Left hindlimb (tissue), 1 donor: ENCODE measurements around the gene IGF1R.

Experiments
- DNase-seq: peaks from one replicate; pipeline ENCODE4 v3.0.0-alpha.2; 2018

The IGF1R gene

DNA sequence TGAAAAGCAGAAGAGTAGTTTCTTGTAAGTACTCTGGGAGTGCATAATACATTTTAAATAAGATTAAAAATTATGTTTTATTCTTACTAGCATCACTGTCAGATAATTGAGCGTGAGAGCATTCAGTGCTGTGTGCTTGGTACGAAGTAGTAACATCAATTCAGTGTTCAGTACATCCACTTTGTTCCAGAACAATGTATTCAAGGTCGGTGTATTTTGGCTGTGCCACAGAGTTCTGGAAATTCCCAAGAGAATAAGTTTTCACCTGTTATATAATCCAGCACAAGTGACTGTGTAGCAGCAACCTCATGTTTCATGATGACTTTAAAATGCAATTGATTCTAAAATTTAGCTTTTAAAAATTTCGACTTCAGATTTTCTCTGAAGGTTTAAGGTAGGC lies 130.6 kb downstream of the IGF1R start:
- DNase-seq, result no peak

DNA sequence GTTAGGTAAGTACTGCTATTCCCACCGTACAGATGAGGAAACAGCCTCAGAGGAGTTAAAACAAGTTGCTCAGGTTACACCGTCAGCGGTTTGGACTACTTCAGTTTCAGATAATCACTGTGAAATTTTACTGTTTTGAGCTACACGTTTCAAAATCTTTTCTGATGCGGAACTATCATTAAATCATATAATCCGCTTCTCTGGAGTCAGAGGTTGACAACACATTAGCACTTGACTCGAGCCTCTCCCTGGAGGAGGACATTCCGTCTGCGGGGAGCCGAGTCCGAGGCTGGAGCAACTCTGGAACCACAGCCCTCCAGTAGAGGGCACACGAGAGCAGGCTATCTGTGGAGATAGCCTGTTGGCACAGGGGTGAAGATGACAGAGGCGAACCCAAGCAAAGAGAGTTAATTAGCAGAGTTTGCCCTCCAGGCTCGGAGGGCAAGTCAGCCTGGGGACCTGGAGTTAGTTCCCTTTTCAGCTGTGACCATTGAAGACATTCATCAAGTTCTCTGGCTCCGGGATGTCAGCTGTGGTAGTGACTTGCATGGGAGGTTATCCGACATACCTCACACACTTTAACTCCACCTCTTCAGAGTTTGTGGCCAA lies 131.2 kb downstream of the IGF1R start:
- peak; percentile 82 for DNase-seq

DNA sequence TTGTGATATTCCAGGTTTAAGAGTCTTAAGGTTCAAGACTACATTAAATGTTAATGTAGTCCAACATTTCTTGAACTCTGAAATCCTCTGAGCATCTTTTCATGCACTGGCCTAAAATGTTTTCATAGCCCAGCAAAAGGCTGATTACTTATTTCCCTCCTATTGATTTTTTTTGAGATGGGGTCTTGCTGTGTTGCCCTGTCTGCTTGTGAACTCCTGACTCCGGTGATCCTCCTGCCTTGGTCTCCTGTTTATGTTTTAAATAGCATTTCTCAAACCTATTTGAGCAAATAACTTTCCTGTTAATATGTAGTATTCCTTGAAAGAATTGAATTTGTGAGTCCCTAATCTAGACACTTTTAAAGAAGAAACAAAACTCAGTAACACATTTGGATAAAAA lies 133.5 kb downstream of the IGF1R start:
- DNase-seq, result no peak

DNA sequence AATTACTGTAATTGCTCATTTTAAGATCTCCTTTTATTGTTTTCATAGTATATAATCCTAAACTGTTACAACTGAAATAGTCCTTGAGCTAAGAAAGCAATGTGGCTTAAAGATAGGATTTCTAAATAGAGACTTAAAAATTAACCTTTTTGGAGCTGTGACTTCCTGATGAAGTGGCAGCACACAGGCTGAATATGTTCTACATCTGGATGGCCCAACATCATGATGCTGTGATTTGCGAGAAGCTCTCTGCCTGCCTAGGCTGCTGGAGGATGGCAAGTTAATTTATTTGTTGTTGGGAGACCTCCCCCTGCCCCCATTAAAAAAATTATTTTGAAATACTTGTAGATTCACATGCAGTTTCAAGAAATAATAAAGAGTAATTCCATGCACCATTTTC lies 134.5 kb downstream of the IGF1R start:
- no peak for DNase-seq

DNA sequence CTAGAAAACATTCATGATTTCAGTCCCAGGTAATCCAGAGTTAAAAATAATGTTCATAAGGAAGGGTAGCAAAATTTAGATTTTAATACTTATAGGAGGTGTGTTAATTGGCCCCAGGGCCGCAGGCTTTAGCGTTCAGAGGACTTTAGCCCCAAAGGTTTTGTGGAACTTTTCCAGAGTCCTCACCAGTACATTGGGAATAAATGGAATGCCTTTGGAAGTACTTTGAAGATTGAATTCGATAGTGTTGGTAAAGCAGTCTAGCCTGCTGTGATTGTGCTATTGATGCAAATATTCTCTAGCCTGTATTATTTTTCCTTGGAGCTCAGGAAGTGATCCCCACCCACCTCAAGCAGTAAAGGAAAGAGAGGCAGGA lies 137.1 kb downstream of the IGF1R start:
- DNase-seq, result no peak

DNA sequence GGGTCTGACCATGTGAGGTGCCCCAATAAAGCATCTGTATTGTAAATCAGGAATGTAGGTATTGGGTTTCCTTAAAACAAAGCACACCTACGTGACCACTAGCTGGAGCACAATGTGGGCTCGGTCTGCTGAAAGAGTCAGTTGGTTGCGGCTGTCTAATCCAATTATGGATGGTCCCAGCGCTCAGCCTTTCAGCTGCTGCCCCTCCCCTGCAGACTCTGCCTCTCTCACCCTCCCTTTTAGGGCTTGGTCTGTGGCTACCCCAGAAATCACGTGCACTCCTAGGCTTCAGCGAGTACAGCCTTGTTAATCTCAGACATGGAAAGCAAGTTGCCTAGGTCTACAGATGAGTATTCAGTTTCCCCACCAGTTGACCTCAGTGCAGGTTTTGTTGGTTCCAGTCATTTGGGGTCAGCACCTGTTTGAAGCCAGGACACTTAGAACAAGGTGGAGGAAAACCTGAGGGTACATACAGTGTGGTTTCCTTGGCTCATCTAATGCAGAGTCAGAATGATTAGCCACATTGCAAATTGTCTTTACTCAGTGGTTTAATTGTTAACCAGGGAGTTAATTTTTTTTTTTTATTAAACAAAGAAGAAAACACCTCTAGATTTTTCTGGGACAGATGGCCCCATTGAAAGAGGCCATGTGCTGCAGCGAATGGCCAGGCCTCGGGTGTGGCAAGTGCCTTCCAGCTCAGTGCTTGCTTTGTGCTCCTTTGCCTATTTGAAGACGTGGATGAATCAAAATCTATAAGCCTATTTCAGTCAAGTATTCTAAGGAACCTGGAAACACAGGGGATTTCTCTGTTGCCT lies 137.7 kb downstream of the IGF1R start:
- no peak for DNase-seq

DNA sequence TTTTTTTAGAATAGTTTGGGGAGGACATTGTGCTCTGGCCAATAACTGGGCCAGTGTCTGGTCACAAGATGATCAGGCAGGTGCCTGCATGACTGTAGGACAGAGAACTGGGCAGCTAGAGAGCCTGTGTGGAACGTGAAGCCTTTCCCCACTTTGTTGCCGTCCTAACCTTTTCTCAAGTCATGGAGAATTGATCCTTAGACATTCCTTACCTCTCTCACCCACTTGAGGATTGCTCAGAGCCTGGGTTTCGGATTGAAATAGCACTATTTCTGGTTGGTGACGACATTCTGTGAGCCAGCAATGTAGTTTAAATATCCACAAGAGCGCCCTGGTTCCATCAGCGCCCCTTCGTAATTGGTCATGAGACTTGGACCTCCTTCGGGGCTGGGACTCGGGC lies 138.4 kb downstream of the IGF1R start:
- no peak for DNase-seq

DNA sequence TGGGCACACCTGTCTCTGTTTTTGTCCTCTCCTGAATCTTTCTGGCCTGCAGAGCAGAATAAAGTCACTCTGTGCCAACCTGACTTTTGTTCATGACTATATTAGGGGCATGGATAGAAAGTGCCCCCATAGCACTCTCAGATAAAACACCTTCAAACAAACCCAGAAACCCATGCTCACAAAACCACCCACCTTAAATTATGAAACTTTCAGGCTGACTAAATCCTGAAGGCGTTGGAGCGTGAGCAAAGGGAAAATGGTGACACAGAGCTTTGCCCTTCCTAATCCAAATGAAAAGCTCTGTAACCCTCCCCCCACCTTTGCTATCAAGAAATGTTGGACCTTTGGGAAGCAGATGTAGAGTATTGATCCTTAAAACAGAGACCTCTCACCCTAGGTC lies 138.9 kb downstream of the IGF1R start:
- DNase-seq, result no peak

DNA sequence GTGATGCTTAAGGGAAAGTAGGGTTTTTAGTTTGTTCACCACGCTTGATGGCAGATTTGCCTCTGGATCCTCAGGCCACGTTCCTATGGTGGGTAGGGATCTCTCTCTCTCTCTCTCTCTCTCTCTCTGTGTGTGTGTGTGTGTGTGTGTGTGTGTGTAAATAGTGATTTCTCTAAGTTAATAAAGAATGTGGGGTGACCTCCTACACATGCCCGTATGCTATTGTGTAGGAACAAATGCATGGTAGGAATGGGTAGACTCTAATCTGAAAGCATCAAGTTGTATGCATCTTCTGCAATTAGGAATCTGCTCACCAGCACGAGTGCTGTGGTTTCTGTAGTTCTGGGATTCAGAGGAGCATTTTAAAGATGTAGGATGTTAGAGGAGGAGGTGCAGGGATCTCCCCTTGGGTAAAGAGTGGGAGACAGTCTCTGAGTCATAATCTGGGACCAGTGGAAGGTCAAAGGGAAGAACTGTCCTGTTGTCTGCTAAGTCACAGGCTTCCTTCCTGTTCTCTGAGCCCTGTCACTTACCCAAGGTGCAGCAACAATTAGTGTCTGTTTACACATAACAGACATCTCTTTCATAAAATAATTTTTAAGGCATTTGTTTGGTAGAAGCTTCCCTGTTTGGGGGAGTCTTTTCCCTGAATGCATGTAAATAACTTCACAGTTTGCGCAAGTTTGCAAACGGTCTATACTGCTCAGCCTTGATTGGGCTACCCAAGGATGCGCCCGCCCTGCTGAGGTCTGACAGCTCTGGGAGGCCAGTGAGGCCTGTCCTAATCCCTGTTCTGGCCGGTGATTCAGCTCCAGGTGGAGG lies 139.8 kb downstream of the IGF1R start:
- no peak for DNase-seq

DNA sequence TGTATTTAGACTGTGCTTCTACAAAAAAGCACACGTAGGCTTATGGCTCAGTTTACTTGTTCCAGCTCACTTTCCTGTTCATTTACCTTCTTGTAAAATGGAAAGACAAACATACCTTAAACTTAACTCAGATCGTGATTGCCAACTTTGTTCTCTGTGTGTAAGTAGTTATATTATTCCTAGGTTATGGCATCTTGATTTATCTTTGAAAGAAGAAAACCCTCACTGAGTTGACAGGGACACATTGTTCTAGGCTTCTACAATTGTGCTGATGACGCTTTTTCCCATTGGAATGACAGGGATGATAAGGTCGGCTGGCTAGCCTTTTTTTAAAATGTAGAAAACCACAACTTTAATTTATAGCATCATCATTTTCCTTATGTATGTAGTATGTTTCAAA lies 140.7 kb downstream of the IGF1R start:
- DNase-seq, result no peak

DNA sequence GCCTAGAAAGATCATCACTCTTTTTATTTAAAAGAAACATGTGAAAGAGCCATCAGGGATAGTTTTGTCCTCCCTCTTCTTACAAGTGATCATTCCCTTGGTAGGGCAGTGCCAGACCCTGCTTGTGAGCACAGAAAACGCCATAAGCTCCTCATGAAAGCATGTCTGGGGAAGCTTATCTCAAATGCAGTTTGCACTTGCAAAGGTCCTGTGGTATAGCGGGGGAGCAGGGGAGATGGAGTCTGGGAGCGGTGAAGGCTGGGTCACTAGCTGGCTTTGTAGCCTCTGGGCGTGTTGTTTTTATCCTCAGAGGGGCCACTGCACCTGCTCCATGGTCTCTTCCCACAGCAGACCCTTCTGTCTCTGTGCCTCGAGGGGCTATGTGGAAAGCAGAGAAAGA lies 141.9 kb downstream of the IGF1R start:
- DNase-seq, result no peak

DNA sequence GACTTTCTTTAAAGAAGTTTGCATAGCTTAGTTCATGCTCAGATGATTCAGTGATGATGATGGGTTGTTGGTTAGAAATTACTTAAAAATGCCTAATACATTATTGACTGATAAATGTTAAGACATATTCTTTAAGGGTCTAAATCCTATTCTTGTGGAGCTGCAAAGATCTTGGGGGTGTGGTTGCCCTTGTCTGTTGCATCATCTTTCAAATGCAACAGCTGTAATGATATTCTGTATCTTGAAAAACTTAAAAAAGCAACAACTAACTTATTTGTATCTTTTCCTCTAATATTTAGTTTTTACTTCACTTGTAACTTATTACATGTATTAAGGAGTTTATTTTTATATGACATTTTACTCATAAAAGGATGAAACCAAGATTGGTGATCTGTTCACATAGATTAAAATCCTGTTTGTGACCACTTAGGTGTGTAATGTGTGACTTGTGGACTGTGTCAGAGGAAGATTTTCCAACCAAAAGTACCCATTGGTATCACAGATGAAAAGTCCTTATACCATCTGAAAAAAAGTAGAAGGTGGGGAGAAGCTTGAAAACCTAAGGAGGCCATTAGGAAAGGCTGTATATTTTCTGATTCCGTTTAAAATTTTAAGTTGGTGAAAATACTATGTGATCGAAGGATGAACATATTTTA lies 142.8 kb downstream of the IGF1R start:
- DNase-seq, result no peak

DNA sequence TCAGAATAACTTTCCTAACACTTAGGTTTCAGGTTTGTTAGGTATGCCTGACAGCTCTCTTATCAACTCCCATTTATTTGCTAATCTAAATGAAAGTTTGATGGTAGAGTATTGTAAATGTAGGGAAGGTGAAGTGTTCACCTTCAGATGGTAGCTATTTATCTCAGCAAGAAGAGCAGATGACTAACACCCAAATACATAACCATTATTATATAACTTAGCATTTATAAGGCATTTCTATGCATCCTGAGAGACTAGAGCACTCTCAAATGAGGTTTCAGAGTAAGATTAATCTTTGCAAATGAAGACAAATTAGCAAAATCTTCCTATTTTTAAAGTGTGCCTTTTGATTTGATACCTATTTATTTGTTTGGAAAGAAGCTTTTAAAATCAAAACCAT lies 143.8 kb downstream of the IGF1R start:
- DNase-seq, result no peak

DNA sequence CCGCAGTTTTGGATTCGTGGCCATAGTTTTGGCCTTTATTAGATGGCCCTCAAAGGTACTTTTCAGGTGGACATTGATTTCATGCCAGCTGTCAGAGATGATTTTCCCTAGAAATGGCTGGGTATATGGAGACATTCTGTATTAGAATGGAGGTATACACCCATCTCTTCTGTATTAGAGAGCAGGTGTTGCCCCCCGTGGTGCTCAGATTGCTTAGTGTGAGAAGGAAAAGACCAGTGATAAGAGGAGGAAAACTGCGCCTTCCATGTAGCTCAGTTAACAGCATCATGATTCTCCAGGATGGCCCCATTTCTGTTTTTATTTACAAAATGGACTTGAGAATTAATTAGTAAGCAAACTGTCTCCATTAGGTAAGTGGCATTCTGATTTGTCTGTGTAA lies 145.9 kb downstream of the IGF1R start:
- DNase-seq, result no peak

DNA sequence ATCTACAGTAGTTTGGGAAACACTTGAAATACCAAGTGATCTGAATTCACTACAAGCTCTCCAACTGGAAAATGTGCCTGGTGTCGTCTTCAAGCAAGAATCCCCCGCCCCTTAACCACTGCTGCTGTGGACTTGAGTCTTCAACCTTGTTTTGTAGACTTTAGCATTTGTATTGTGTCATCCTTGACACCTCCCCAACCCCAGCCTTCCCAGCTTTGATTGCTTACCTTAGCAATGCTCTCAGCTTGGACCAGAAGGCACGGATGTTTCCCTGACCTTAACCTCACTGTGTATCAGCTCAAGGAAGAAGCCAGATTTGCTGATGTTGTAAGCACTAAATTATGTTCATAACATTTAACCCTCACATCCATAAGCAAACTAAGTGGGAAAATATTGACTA lies 146.4 kb downstream of the IGF1R start:
- DNase-seq, result no peak

DNA sequence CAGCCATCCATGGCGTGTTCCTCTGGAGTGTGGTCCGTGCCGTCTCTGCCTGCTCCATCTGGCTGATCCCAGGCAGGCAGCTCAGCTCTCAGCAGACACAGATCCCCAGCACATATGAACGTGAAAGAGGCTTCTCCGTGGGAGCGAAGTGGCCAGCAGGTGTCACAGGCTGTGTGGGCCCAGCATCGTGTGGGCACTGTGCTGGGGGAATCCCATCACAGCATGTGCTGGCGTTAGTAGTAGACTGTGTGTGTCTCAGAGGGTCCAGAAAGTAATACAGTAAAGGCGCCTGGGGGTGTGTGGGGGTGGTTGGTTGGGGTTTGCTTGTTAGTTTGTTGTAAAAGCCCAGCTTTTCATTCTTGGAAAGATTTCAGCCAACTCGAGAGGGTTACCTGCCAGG lies 147.6 kb downstream of the IGF1R start:
- no peak for DNase-seq

DNA sequence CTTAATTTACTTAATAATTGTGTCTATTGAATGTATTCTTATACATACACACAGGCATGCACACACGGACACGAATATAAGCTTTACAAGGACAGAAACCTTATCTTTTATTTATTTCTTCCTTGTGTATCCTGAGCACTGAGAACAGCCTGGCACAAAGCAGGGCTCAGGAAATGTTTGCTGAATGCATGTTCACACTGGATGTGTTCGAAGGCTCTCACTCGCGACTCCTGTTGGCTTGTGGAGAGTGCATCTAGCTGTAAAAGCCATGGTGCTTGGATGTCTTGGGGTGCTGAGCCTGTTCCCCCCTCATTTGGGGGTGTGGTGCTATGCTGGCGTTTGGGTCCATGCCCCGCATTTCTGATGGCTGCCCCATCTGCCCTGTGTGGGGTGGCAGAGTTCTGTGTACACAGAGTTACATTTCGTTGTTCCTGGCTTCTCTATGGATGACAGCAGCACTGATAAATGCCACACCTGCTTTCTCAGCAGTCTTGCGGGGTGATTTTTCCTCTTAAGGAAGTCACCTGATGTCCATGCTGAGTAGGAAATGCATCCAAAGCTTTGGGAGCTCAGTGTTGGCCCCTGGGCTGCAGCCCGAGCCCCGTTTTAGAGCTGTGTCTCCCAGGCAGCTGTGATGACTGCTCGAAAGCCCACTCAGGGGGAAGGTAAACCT lies 148.5 kb downstream of the IGF1R start:
- DNase-seq, result no peak

DNA sequence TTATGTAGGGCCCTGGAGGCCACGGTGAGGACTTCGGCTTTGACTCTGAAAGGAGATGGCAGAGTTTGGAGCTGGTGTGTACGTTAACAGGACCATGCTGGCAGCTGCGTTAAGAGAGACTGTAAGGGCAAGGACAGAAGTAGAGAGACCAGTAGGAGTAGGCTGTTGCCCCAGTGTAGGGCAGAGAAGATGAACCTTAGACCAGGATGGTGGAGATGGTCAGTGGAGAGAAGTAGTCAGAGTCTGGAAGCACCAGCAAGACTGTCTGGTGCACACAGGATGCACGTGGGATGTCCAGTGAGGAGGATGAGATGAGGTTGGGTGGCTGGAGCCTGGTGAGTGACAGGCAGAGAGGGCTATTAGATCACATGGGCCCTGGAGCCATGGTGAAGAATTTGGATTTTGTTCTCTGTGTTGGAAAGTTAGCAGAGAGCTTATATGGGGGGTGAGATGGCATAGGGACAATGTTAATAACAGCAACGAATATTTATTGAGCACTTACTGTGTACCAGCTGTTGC lies 150.1 kb downstream of the IGF1R start:
- DNase-seq, result no peak

DNA sequence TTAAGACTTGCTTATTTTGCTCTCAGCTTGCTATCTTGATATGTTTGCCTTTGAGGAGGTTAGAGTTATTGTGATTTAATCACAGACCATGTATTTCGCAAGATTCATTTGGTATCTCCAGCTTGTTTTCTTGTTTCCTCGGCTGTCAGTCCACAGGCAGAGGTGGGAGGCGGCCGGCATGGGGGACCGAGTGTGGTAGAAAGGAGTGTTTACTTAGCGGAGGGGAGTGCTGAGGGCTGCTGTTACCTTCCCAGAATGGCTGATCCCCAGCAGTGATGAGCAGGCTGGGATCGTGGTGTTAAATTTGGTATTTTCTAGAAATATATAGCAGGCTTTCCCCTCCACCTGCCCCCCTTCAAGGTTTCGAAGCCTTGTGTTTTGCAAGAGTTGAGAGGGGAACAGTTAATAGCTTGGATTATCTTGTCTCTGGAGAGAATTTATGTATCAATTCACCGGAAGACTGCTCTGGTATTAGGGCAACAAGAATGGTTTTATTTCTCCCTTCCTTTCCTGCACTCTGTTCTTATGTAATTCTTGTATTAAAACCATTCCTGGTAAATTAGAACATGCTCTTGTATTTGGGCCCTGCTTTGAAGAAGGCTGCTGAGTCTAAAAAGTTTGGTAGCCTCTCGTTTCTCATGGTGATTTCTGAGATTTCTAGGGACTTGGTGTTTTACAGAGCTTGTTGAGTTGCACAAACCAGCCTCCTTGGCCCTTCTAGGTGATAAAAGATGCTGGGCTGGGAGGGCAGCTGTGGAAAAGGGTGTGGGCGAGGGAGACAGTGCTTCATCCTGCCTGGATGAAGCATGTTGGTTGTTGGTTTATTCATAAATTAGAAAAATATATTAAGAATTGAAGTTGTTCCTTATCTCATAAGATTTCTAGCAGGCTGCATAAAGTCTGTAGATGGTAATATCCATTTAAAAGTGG lies 151.4 kb downstream of the IGF1R start:
- no peak for DNase-seq

DNA sequence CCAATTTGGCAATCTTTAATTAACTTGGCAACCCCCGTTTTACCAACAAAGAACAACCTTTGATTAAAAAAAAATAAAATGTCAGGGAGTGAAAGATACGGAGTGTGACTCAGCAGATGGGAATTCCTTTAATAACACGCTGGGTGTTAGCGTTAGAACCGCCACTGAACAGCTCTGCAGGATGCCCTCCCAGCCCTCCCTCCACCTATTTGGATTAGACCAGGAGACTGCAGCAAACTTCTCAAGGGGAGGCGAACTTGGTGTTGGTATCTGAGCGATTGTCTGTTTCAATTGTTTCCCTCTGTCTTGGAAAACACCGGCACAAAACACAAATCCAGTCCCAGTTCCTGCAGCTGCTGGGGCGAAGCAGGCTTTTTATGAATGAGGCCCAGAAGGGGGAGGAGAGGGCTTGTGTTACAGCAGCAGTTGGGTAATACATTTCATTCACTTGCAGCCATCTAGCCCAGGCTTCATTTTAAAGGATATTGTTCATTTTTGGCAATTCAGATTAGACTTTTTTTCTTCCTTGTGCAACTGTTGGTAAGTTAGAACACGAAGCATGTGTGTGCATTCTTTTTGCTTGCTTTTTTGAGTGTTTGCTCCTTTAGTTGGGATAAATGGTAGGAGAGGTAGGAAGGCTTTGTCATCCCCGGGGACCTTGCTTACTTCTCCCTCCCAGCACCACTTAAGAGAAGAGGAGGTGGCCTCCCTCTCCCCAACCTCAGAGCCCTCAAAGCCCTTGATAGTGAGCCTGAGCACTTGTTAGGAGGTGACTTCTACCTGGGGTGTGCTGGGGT lies 152.3 kb downstream of the IGF1R start:
- DNase-seq, result peak; percentile 80

DNA sequence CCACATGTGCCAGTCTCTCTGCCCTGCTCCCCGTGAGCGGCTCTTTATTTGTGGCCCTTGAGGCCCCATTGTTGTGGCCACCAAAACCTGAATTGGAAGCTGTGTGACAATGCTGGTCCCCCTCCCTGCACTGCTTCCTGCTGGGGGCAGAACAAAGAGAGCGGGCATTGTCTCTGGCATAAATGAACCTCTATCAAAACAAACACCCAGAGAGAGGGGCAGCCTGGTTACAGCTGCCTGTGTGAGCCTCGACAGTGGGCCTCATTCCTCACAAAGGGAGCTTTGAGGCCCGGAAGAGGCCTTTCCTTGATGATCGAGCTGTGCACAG lies 152.9 kb downstream of the IGF1R start:
- DNase-seq, result no peak
